Stimulated activated CD4-positive, alpha-beta T cell treated with anti-CD3 and anti-CD28 coated beads, Interleukin-15, amount 100 ng/mL, for 1 hour (primary cell): ENCODE results near the gene ADGRV1.
"Not testable (repeated sequence)": the region's sequence is repeated elsewhere in the genome, so short reads cannot be mapped to it uniquely, and the experiment has no call there.

Experiments used
- DNase-seq, 2 donors: peaks; one replicate each; pipeline ENCODE4 v3.0.0-alpha.2; 2020; ENCODE audit warnings: low read depth in 1 of 2, low spot score in 1 of 2

Gene ADGRV1

GRCh38 chr5:91018712-91019371 is 460.2 kb downstream of the ADGRV1 start:
- no peak for DNase-seq

DNA sequence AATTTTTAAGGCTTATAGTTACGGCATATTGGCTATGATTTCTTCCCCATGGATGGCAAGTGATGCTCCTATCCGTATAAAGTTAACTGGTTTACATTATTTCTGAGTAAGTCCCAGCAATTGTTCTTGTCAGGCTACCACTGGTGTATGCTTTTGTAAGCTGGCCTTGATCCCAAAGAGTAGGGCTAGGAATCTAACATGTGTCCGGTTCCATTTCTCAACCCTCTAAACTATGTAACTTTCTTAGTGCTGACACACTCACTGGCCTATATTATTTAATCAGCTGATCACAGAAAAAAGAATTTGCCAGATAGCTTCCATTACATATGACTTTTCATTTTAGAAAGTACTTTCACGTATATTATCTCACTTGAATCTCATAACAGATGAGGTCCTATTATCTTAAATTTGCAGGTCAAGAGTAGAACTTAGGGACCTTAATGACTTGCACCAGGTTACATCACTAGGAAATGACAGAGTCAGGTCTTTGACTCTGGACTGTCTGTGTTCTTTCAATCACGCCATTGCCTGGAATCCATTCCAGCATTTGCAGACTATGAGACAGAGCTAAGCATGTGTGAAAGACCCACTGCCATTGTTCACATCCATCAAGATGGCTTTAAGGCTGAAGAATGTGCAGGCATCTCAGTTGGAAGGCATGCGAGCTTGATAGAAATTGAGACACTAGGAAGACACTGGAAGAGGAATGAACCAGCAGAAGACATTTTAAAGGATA is 461.6 kb downstream of the ADGRV1 start:
- no peak for DNase-seq

- no peak for DNase-seq
Measured at GRCh38 chr5:91022518-91022917, 463.9 kb downstream of the ADGRV1 start.

GRCh38 chr5:91024206-91024605 is 465.6 kb downstream of the ADGRV1 start:
- DNase-seq: no peak

GRCh38 chr5:91024727-91025126 is 466.1 kb downstream of the ADGRV1 start:
- no peak for DNase-seq

DNA sequence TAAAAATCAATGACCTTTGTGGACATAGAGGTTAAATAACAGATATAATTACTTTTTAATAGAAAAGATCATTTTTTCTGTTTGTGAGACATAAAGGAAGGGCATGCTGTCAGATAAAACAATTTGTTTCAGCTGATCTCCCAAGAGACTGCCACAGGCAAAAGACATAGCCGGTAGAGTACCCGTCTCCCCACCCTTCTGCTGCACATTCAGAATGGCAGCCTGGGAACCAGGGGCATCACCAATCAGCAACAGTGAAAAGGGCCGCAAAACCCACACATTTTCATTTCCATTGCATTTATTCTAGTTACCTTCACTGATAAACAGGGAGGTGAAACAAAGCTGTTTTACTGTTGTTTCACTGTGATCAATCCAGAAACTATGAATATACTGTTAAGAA is 466.9 kb downstream of the ADGRV1 start:
- DNase-seq: no peak

- no peak for DNase-seq
Measured at GRCh38 chr5:91025956-91026355, 467.4 kb downstream of the ADGRV1 start.

DNA sequence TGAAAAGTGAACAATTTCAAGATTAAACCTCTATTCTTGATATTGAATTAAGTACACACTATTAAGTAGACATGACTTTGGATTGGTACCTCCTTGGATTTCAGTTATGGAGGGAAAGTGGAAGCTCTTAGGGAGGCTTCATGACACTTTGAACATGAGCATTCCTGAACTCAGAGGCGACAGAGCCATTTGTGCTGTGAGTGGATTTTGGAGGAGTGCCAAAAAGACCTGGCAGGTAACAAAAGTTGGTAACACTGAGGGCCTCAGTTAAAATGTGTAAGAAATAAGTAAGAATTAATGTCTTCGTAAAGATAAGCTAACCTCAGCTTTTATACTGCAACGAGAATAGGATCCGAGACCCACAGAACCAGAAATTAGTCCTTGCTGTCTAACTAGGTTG is 467.9 kb downstream of the ADGRV1 start:
- DNase-seq: no peak

GRCh38 chr5:91027405-91028139 is 469.0 kb downstream of the ADGRV1 start:
- no peak for DNase-seq

GRCh38 chr5:91028499-91028956 is 469.9 kb downstream of the ADGRV1 start:
- no peak for DNase-seq

GRCh38 chr5:91030521-91031401 is 472.2 kb downstream of the ADGRV1 start:
- DNase-seq: no peak

GRCh38 chr5:91031402-91031752 is 472.8 kb downstream of the ADGRV1 start:
- DNase-seq: no peak

DNA sequence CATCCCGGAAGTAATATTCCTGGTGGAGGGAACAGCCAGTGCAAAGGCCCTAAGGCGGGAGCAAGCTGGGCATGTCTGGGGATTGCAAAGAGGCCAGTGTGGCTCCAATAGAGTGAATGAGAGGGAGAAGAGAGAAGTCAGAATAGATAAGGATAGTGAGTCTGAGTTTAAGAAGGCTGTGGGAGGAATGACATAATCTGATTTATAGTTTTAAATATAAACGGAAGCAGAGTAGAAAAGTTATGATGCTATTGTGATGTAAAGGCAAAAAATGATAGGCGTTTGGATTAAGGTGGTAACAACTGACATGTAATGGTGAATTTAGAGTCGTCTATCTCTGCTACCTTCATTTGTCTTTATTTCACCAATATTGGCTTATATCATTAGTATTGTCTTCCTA is 473.5 kb downstream of the ADGRV1 start:
- no peak for DNase-seq

DNA sequence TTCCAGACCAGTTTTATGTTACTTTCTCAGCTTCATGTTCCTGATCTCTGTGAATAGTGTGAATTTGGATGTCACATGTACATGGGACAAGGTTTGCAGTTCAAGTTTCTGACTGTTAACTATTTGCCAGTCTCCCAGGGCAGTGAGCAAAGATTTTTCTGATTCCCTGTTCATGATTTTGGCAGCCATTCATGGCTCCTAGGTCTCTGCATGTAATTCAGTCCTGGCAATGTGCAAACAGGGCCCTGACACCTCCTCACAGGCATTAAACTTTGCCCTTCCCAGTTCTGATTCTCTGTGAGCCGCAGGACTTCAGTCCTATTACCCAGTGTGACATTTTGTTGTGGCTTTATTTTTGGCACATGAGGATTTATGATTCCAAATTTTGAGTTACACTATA is 474.8 kb downstream of the ADGRV1 start:
- no peak for DNase-seq

GRCh38 chr5:91038180-91038808 is 479.7 kb downstream of the ADGRV1 start:
- no peak for DNase-seq

GRCh38 chr5:91041132-91041531 is 482.5 kb downstream of the ADGRV1 start:
- DNase-seq: not testable (repeated sequence)

- no peak for DNase-seq
Measured at GRCh38 chr5:91042247-91042935, 483.8 kb downstream of the ADGRV1 start.

GRCh38 chr5:91042936-91043255 is 484.3 kb downstream of the ADGRV1 start:
- DNase-seq: no peak

- no peak for DNase-seq
Measured at GRCh38 chr5:91048073-91048472, 489.5 kb downstream of the ADGRV1 start.

DNA sequence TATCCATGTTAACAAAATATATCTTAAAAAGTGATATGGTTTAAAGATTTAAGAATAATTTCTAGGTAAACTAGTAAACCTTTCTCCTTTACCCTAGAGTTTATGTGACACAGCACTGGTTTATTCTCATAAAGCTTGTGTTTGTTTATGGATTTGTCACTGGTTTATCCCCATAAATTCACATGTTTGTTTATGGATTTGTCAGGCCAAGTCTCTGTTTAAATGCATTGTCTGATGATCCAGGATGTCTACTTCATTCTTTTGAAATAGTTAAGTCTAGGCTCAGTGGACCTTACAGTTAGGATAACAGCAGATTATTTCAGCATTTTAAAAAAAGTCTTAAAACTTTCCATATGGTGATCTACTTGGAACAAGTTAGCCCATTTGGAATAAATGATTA is 490.5 kb downstream of the ADGRV1 start:
- DNase-seq: no peak
